Coronary artery (tissue), 2 donors: ENCODE measurements around the gene MAPRE2.
A peak's percentile ranks its signal among the peaks of the same experiment; 100 is the strongest.

Experiments
- DNase-seq: peaks from one replicate; pipeline ENCODE4 v3.0.0-alpha.2; 2017; ENCODE audit warnings: low spot score
- H3K27ac ChIP-seq, 2 donors: fragments of 200-600 bp; sonication (generic); one replicate each; pipeline ENCODE4 v1.5.1; 2016 to 2019
- H3K4me3 ChIP-seq: fragments of 200-600 bp; sonication (generic); 2 replicates; pipeline ENCODE4 v1.5.1; 2016; ENCODE audit warnings: mild to moderate bottlenecking, moderate library complexity
- TF ChIP-seq, protein P1 (sequence below): fragments of 200-600 bp; sonication (generic); IDR thresholded peaks from one replicate; pipeline ENCODE4 v1.5.1; 2019; ENCODE audit warnings: antibody characterized with exemption

The MAPRE2 gene

GRCh38 chr18:35060122-35060815 is 19.1 kb downstream of the MAPRE2 start:
- no peak for DNase-seq
- TF ChIP-seq, protein P1, sequence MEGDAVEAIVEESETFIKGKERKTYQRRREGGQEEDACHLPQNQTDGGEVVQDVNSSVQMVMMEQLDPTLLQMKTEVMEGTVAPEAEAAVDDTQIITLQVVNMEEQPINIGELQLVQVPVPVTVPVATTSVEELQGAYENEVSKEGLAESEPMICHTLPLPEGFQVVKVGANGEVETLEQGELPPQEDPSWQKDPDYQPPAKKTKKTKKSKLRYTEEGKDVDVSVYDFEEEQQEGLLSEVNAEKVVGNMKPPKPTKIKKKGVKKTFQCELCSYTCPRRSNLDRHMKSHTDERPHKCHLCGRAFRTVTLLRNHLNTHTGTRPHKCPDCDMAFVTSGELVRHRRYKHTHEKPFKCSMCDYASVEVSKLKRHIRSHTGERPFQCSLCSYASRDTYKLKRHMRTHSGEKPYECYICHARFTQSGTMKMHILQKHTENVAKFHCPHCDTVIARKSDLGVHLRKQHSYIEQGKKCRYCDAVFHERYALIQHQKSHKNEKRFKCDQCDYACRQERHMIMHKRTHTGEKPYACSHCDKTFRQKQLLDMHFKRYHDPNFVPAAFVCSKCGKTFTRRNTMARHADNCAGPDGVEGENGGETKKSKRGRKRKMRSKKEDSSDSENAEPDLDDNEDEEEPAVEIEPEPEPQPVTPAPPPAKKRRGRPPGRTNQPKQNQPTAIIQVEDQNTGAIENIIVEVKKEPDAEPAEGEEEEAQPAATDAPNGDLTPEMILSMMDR, result no peak
- Histone ChIP-seq H3K4me3 (peak overlapping the region; percentile 1), H3K27ac (peak overlapping the region; percentile 29 to 46)

GRCh38 chr18:35061336-35061735 is 20.1 kb downstream of the MAPRE2 start:
- DNase-seq, result no peak
- TF ChIP-seq, protein P1, result no peak
- no peak overlapping the region for H3K4me3 ChIP-seq
- H3K27ac ChIP-seq, result no peak overlapping the region

DNA sequence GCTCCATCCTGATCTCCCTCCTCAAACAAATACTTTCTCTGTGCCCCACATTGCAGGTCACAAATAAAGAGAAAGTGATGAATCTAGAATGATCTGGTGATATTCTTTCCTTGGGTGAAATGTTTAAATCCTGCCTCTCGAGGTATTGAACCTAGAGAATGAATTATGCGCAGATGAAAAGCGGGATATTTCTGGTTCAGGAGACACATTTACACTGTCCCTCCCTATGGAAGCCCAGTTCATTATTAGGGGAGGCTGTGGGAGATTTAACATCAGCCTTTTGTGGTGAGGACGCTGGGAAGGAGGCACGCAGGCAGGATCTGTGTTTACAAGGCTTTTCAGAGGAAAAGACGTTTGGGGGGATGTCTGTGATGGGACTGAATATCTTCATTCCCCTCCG is 20.6 kb downstream of the MAPRE2 start:
- DNase-seq, result no peak
- no peak overlapping the region for H3K4me3 ChIP-seq
- TF ChIP-seq, protein P1, result no peak
- no peak overlapping the region for H3K27ac ChIP-seq

DNA sequence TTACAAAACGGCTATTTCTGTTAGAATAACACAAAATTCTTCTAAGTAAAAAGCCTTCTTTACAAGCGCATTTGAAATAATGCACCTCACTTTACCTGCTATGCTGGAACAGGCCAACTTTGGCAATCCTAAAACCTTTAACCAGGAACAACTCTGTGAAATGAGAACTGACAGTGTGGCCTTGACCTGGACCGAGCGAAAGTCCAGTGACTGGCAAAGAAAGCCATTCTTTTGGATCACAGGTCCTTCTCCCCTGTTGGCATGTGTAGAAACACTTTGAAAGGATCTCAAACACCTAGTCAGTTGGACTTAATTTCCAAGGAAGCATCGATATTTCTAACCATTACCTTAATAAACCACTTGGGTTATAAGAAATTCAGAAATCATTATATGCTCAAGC is 21.2 kb downstream of the MAPRE2 start:
- DNase-seq, result no peak
- TF ChIP-seq, protein P1, result no peak
- Histone ChIP-seq H3K27ac (no peak overlapping the region), H3K4me3 (no peak overlapping the region)

GRCh38 chr18:35063875-35064690 is 22.9 kb downstream of the MAPRE2 start:
- no peak overlapping the region for H3K4me3 ChIP-seq
- TF ChIP-seq, protein P1, result no peak
- DNase-seq, result no peak
- H3K27ac ChIP-seq, result no peak overlapping the region

DNA sequence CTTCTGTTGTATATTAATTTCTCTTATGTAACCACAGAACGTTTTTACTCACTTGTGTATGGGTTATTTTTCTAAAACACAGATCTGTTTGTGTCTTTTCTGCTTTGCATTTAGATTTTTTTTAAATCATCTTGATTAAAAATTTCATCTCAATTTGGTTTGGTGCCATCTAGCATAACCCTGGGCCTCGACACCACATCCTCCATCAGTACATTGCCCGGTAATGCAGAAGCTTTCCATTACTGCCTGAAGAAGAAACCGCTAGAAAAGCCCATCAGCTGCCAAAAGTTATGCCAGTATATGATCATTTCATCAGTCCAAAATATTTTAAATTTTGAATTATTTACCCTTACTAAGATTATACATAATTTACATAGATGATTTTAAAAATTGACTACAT is 26.2 kb downstream of the MAPRE2 start:
- TF ChIP-seq, protein P1, result no peak
- DNase-seq, result no peak
- Histone ChIP-seq H3K27ac (no peak overlapping the region), H3K4me3 (no peak overlapping the region)
